IPS DF 6.9 (cell line): Measurements from ENCODE around the gene IKBIP.
"Not testable (repeated sequence)": the region's sequence is repeated elsewhere in the genome, so short reads cannot be mapped to it uniquely, and the experiment has no call there.

Experiments
- DNase-seq: peaks from one replicate; pipeline ENCODE4 v3.0.0-alpha.2; 2013; ENCODE audit warnings: low read depth, low spot score
- H3K27ac ChIP-seq: one replicate; pipeline ENCODE4 v1.5.1; 2013; ENCODE audit warnings: low read length, control low read depth
- H3K27me3 ChIP-seq: 2 replicates; pipeline ENCODE4 v1.6.1; 2013; ENCODE audit warnings: mild to moderate bottlenecking, low read length; ENCODE audit not compliant: control insufficient read depth, insufficient read depth
- H3K36me3 ChIP-seq: 2 replicates; pipeline ENCODE4 v1.6.1; 2013; ENCODE audit warnings: low read length; ENCODE audit not compliant: control insufficient read depth, insufficient read depth
- H3K4me1 ChIP-seq: 2 replicates; pipeline ENCODE4 v1.6.1; 2013; ENCODE audit warnings: low read length; ENCODE audit not compliant: control insufficient read depth, insufficient read depth
- H3K4me3 ChIP-seq: 2 replicates; pipeline ENCODE4 v1.5.1; 2013; ENCODE audit warnings: mild to moderate bottlenecking, low read length
- H3K9me3 ChIP-seq: 2 replicates; pipeline ENCODE4 v1.6.1; 2013; ENCODE audit warnings: low read length, inconsistent platforms; ENCODE audit not compliant: control insufficient read depth, insufficient read depth
- WGBS: extraction: QIAGEN DNeasy Blood & Tissue Kit; methylation state at CpG from one replicate; pipeline ENCODE4 v1.1.7; 2013; ENCODE audit warnings: mixed read lengths, missing lambda C conversion rate; ENCODE audit not compliant: insufficient read length, insufficient coverage; 5-methylcytosine and 5-hydroxymethylcytosine counted together

Gene IKBIP

DNA sequence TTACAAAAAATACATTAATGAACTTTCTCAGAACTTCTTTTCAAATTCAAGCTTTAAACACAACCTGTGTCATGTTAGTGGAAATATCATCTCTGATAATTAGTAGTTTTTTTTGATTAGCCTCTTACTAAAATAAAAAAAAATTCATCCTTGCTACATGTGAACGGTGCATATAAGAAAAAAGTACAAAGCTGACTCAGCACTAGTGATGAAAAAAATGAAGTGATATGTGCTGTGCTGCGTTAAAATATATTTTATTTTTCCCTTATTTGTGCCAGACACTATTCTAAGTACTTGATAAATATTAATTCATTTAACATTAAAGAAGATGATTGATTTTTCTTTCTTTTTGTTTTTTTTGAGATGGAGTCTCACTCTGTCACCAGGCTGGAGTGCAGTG lies 7.5 kb downstream of the IKBIP start:
- no peak for DNase-seq
- Histone ChIP-seq H3K4me1 (no peaks in the 10 kb centered on the region), H3K27me3 (no peaks in the 10 kb centered on the region), H3K4me3 (no peak overlapping the region), H3K27ac (no peak overlapping the region), H3K36me3 (no peaks in the 10 kb centered on the region), H3K9me3 (no peaks in the 10 kb centered on the region)
- no CpG with 5 or more reads among the region's 2 CpGs for WGBS

DNA sequence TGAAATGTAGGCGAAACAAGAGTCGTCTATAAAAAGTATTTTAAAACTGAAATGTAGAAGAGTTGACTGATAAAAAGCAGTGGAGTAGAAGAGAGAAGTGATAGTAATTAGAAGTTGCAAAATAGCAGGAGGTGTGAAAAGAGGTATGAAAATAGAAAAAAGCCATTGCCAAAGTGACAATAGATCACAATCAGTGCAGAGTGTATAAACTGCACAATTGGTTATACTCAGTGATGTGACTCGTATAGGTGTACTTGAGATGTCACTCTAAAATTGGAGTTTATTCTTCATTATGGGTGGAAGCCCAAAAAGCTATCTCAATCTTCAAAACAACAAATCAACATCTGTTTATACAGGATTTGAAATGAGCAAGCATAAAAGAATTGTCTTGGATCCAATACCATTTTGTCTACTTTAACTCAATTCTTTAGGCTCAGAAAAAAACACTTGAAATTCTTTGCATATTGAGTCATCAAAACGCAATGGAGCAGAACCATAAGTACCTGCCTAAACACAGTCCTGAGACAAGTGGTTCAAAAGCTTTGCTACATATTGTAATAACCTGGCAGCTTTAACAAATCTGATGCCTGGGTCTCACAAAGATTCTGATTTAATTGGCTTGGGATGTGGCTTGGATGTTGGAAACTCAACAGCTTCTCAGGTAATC lies 8.8 kb downstream of the IKBIP start:
- no peak for DNase-seq

DNA sequence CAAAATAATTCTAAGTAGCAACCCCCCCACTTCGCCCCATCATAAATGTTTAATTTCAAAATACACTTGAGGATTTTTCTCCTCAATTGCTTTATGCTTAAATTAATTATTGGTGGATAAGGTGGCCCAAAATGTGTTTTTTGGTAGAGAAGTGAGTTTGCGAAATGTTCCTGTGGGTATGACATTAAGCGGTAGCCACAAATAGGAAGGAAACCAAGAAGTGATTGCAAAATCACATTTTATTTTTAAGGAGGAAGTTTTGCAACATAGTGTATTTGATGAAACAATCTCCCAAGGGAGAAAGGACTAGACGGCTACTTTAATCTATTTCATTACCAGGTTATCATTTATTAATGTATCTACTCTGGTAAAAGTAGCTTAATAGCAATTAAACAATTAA lies 25.6 kb downstream of the IKBIP start:
- no peaks in the 10 kb centered on the region for H3K4me1 ChIP-seq
- no peaks in the 10 kb centered on the region for H3K27me3 ChIP-seq
- 100% methylated on average over 1 of the region's 4 CpGs for WGBS
- no peak for DNase-seq
- no peak overlapping the region for H3K27ac ChIP-seq
- no peak overlapping the region for H3K4me3 ChIP-seq
- H3K36me3 ChIP-seq: no peaks in the 10 kb centered on the region
- H3K9me3 ChIP-seq: no peaks in the 10 kb centered on the region

More for the DNA sequence above, 8.8 kb downstream of the IKBIP start:
- WGBS: 100% methylated on average over 1 of the region's 4 CpGs
- Histone ChIP-seq H3K4me3 (no peak overlapping the region), H3K27me3 (no peaks in the 10 kb centered on the region), H3K9me3 (no peaks in the 10 kb centered on the region), H3K27ac (no peak overlapping the region), H3K4me1 (no peaks in the 10 kb centered on the region), H3K36me3 (no peaks in the 10 kb centered on the region)

DNA sequence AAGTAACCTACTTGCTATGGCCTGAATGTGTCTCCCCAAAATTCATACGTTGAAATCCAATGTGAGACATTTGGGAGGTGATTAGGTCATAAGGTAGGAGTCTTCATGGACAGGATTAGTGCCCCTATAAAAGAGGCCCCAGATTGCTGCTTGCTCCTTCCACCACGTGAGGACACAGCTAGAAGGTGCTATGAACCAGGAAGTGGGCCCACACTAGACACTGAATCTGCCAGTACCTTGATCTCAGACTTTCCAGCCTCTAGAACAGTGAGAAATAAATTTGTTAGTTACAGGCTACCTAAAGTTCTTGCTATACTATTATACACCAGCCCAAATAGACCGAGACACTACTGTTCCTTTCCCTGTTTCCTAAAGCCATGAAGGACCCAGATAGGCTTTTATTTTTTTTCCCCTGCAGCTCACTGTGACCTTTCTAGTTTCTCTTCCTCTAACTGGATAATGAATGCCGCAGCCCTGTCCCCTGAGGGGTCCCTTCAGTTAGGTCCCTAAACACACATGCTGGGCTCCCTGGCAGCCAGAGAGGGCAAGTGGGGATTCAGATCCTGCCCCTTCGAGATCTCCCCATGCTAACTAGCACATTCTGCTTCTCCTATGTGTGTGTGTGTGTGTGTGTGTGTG lies 31.8 kb downstream of the IKBIP start:
- H3K27ac ChIP-seq: no peak overlapping the region

DNA sequence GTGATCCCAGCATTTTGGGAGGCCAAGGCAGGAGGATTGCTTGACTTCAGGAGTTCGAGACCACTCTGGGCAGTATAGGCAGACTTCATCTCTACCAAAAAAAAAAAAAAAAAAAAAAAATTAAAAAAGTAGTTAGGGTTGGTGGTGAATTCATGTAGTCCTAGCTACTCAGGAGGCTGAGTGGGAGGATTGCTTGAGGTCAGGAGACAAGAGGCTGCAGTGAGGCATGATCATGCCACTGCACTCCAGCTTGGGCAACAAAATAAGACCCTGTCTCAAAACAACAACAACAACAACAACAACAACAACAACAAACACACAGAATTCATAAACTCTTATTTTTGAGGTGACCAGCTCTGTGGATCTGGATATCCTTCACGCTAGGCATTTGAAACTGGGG lies 34.0 kb downstream of the IKBIP start:
- Histone ChIP-seq H3K4me3 (no peak overlapping the region), H3K9me3 (no peaks in the 10 kb centered on the region), H3K36me3 (no peaks in the 10 kb centered on the region), H3K4me1 (no peaks in the 10 kb centered on the region), H3K27ac (no peak overlapping the region), H3K27me3 (no peaks in the 10 kb centered on the region)
- no CpG with 5 or more reads among the region's 2 CpGs for WGBS
- DNase-seq: no peak

More for the DNA sequence above, 31.8 kb downstream of the IKBIP start:
- Histone ChIP-seq H3K9me3 (no peaks in the 10 kb centered on the region), H3K4me1 (no peaks in the 10 kb centered on the region), H3K27me3 (no peaks in the 10 kb centered on the region), H3K4me3 (no peak overlapping the region), H3K36me3 (no peaks in the 10 kb centered on the region)
- no peak for DNase-seq
- no CpG with 5 or more reads among the region's 5 CpGs for WGBS

DNA sequence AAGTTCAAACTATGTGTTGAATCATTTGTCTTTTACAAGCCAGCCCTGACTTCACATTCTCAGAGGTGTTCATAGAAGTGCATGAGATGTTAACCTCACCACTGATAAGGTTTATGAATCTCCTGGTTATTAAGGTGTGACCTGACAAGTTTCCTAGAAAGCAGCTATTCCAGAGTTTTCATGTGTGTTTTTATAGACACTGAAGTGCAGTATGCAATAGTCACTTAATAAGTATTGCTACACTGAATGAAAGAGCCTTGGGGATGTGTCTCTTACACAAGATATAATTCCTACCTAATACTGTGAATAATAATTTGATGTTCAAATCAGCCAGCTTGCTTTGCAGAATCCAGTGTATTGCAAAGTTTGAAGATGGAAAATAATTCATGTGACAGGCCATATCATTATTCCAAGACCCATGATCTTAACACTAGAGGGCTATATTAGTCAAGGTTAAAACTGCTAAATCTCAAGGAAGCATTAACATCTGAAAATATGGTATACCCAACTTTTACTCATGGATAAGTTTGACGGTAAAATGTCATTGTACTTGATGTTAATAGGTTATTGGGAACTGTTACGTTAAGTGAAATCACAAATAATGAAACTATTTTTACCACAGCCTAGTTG lies 38.1 kb downstream of the IKBIP start:
- H3K36me3 ChIP-seq: peaks cover 9% of the 10 kb centered on the region; the same call in 1 of the 2 replicates
- H3K4me1 ChIP-seq: no peaks in the 10 kb centered on the region
- no peak overlapping the region for H3K4me3 ChIP-seq
- no CpG with 5 or more reads among the region's 2 CpGs for WGBS
- no peaks in the 10 kb centered on the region for H3K9me3 ChIP-seq
- no peak for DNase-seq
- no peak overlapping the region for H3K27ac ChIP-seq
- no peaks in the 10 kb centered on the region for H3K27me3 ChIP-seq

DNA sequence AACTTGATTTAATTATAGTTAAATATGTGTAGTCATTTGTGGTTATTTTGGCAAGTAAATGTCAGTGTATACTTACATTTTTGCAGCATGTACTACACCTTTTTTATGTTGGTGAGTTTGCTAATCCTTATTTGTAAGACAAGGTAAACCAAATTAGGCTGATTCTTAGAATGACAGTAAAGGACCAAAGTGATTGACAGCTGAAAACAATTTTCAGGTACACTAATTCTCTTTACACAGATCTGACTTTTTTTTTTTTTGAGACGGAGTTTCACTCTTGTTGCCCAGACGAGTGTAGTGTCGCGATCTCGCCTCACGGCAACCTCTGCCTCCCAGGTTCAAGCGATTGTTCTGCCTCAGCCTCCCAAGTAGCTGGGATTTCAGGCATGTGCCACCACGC lies 42.7 kb downstream of the IKBIP start:
- no CpG with 5 or more reads among the region's 8 CpGs for WGBS

DNA sequence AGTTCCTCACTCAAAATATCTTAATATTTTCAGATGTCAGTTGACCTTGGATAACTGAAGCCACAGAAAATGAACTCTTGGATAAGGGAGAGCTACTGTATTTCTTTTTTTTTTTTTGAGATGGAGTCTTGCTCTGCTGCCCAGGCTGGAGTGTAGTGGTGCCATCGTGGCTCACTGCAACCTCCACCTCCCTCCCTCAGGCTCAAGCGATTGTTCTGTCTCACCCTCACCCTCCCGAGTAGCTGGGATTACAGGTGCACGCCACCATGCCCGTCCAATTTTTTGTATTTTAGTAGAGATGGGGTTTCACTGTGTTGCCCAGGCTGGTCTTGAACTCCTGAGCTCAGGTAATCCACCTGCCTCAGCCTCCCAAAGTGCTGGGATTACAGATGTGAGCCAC lies 47.3 kb downstream of the IKBIP start:
- not testable (repeated sequence) for DNase-seq, H3K9me3 ChIP-seq, H3K4me3 ChIP-seq, H3K4me1 ChIP-seq, H3K27me3 ChIP-seq, H3K27ac ChIP-seq
- peaks cover 19% of the 10 kb centered on the region; the same call in 1 of the 2 replicates for H3K36me3 ChIP-seq
- no CpG with 5 or more reads among the region's 5 CpGs for WGBS

More for the DNA sequence above, 42.7 kb downstream of the IKBIP start:
- H3K4me3 ChIP-seq: no peak overlapping the region
- H3K36me3 ChIP-seq: peaks cover 28% of the 10 kb centered on the region; the same call in 1 of the 2 replicates
- no peaks in the 10 kb centered on the region for H3K27me3 ChIP-seq
- H3K9me3 ChIP-seq: no peaks in the 10 kb centered on the region
- no peaks in the 10 kb centered on the region for H3K4me1 ChIP-seq
- H3K27ac ChIP-seq: no peak overlapping the region
- no peak for DNase-seq

DNA sequence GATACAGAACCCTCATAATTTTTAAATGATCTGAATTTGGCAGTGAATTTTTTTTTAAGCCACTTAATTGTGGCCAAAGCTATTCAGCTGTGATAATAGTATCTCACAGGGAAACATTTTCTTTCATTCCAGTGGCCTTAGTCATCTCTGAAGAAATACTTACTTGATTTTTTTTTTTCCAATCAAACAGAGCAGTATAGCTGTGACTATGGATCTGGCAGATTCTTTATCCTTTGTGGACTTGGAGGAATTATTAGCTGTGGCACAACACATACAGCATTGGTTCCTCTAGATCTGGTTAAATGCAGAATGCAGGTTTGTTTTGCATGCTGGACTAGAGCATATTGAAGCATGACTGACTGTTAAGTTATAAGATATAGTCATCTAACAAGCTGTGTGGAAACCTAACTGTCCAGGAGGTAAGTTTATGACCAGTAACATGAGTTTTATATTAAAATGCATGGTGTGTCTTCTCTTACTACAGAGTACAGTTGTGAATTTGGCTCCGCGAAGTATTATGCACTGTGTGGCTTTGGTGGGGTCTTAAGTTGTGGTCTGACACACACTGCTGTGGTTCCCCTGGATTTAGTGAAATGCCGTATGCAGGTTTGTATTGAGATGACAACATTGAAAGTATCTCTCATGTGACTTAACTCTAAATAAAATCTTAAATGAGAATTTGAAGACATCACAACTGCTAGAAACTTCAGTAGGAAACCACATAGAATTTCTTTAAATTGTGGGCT lies 49.2 kb downstream of the IKBIP start:
- H3K4me3 ChIP-seq: no peak overlapping the region; the same call in 1 of the 2 replicates
- H3K4me1 ChIP-seq: no peaks in the 10 kb centered on the region
- no peak overlapping the region for H3K27ac ChIP-seq
- WGBS: no CpG with 5 or more reads among the region's 3 CpGs
- H3K27me3 ChIP-seq: no peaks in the 10 kb centered on the region
- DNase-seq: no peak
- no peaks in the 10 kb centered on the region for H3K9me3 ChIP-seq
- peaks cover 13% of the 10 kb centered on the region; the same call in 1 of the 2 replicates for H3K36me3 ChIP-seq
